Esophagus squamous epithelium (tissue), 5 donors: ENCODE results near the gene HPS3. TPM values are rescaled to one million over a fixed set of nuclear protein-coding genes. Genes with fewer than 3 reads are reported as not detected.

Source experiments
- DNase-seq: peaks from one replicate; lab custom pipeline; 2025; lab: John Stamatoyannopoulos, UW
- H3K27ac ChIP-seq, 4 donors: fragments of 200-600 bp; sonication (generic); one replicate each; pipeline ENCODE4 v1.5.1; 2016 to 2019; ENCODE audit warnings: mild to moderate bottlenecking in 1 of 4
- H3K27me3 ChIP-seq, 4 donors: fragments of 200-600 bp; sonication (generic); 1 replicate in 3 of 4; 2 replicates in 1 of 4; pipeline versions ENCODE4 v1.5.1 to v1.6.0; 2017 to 2021; ENCODE audit warnings: antibody characterized with exemption in 1 of 4
- H3K36me3 ChIP-seq, 3 donors: fragments of 200-600 bp; sonication (generic); one replicate each; pipeline ENCODE4 v1.5.1; 2016 to 2019
- H3K4me1 ChIP-seq, 3 donors: fragments of 200-600 bp; sonication (generic); one replicate each; pipeline ENCODE4 v1.5.1; 2017 to 2019
- H3K4me3 ChIP-seq, 4 donors: fragments of 200-600 bp; sonication (generic); 1 replicate in 3 of 4; 2 replicates in 1 of 4; pipeline ENCODE4 v1.5.1; 2016 to 2019; ENCODE audit warnings: mild to moderate bottlenecking in 2 of 4, moderate library complexity in 1 of 4
- H3K9me3 ChIP-seq, 3 donors: fragments of 200-600 bp; sonication (generic); one replicate each; pipeline ENCODE4 v1.5.1; 2016 to 2019
- POLR2A ChIP-seq, 4 donors: fragments of 450-650 bp; IDR thresholded peaks; one replicate each; pipeline ENCODE4 v1.6.1; 2017; ENCODE audit warnings: antibody characterized with exemption in 4 of 4, mild to moderate bottlenecking in 4 of 4, moderate library complexity in 3 of 4
- WGBS, 2 donors: methylation state at CpG; one replicate each; pipeline ENCODE4 v1.1.5; 2018; 5-methylcytosine and 5-hydroxymethylcytosine counted together
- intact Hi-C: fragments of 100-400 bp; cut with DNase I; formaldehyde crosslinking; loops from one replicate; pipeline ENCODE4 v1.15.0; 2022
- total RNA-seq, 4 donors: library from RNA; depleted of rRNA; stranded (reverse); fragments of >200 nt; gene quantifications; one replicate each; pipeline ENCODE4 v1.1.0, GENCODE V29; 2016
- TF ChIP-seq, protein P1 (sequence below), 6 experiments: fragments of 450-650 bp in 4 of 6; fragments of 200-600 bp in 2 of 6; sonication (generic) in 2 of 6; IDR thresholded peaks; one replicate each; pipeline ENCODE4 v1.5.1; 2016 to 2019; ENCODE audit warnings: antibody characterized with exemption in 6 of 6, mild to moderate bottlenecking in 4 of 6, moderate library complexity in 4 of 6
- donor health status: DM: yes; HTN: yes; CAD: no.

Gene HPS3
- total RNA-seq, 4 donors from 2014 or later, result 4.3 to 11.8 (median 9.7) TPM

DNA sequence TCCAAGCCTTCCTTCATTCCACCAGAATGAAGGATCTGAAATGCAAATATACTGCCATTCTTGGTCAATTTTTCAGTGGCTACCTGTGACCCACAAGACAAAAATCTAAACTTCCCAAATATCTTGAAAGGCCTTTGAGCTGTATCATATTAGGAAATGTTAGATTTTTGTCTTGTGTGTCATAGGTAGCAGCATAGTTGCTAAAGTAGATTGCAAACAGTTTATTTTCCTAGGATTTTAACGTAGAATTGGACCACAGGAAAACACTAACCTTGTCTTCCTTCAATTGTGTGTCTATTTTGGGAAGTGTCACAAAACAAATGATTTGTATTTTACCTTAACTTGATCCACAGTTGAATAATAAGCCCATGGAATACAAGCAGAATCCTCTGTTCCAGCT is 49.8 kb downstream of the HPS3 start:
- intact Hi-C loops, result no loop called here
- WGBS, 2 donors, result 53 to 73% methylated on average over 1 of the region's 1 CpG
- no peak overlapping the region for H3K4me3 ChIP-seq

DNA sequence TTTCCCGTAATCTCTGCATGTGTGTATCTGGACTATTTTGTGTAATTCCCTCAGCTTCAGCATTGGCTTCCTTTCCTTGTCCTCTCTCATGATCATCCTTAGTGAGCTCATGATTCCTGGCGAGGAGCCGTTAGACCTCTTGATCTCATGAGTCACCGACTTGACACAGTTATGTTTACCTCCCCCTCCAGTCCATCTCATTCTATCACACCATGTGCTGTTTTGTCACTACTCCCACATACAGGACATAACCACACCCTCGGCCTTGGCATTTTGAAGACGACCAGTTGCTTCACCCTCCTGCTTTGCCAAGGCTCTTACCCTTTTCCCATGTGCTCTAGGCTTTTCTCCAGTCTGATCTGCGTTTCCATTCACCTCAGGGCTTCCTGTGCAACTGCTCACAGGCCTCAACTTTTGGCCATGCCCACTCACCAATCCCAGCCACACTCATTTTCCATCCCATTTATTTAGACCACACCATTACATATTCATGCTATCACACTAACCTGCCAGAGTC is 50.7 kb downstream of the HPS3 start:
- Histone ChIP-seq H3K4me3 (no peak overlapping the region), H3K4me1 (peaks cover 0 to 20% (median 0%) of the 10 kb centered on the region in 3 donors), H3K9me3 (no peaks in the 10 kb centered on the region), H3K36me3 (peaks cover 0 to 19% (median 0%) of the 10 kb centered on the region in 3 donors), H3K27ac (peak overlapping the region in 3 of 4 donors; percentile 53 to 66 (median 56)), H3K27me3 (no peaks in the 10 kb centered on the region)
- intact Hi-C loops, result no loop called here
- WGBS, 2 donors, result 24 to 46% methylated on average over 7 of the region's 7 CpGs
- no peak for DNase-seq
- no peak for TF ChIP-seq POLR2A (IDR thresholded peaks at IDR 0.05)
- TF ChIP-seq, protein P1, sequence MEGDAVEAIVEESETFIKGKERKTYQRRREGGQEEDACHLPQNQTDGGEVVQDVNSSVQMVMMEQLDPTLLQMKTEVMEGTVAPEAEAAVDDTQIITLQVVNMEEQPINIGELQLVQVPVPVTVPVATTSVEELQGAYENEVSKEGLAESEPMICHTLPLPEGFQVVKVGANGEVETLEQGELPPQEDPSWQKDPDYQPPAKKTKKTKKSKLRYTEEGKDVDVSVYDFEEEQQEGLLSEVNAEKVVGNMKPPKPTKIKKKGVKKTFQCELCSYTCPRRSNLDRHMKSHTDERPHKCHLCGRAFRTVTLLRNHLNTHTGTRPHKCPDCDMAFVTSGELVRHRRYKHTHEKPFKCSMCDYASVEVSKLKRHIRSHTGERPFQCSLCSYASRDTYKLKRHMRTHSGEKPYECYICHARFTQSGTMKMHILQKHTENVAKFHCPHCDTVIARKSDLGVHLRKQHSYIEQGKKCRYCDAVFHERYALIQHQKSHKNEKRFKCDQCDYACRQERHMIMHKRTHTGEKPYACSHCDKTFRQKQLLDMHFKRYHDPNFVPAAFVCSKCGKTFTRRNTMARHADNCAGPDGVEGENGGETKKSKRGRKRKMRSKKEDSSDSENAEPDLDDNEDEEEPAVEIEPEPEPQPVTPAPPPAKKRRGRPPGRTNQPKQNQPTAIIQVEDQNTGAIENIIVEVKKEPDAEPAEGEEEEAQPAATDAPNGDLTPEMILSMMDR (IDR thresholded peaks at IDR 0.05), result no peak

More for the DNA sequence above, 49.8 kb downstream of the HPS3 start:
- no peaks in the 10 kb centered on the region for H3K9me3 ChIP-seq
- H3K27ac ChIP-seq, result peak overlapping the region in 3 of 4 donors; percentile 20 to 66 (median 50)
- DNase-seq, result no peak
- peaks cover 0 to 28% (median 0%) of the 10 kb centered on the region in 3 donors for H3K36me3 ChIP-seq
- peaks cover 0 to 20% (median 0%) of the 10 kb centered on the region in 3 donors for H3K4me1 ChIP-seq
- TF ChIP-seq, protein P1 (IDR thresholded peaks at IDR 0.05), result no peak
- no peak for TF ChIP-seq POLR2A (IDR thresholded peaks at IDR 0.05)
- H3K27me3 ChIP-seq, result no peaks in the 10 kb centered on the region

DNA sequence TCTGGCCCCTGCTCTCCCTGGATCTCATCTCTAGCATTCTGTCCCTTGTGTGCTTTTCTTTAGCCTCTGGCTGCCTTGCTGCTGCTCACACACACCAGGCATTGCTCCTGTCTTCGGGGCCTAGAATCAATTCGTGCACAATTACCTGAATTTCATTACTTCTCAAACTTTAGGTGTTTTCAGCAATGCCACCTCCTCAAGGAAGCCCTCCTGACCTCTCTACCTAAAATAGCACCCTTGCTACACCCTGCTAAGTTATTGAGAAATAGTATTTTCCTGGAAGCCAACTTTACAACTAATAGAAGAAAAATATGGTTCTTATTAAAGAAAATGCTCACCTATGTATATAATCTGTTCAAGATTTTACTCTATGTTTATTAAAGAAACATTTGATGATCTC is 51.7 kb downstream of the HPS3 start:
- H3K27ac ChIP-seq, result peak overlapping the region in 1 of 4 donors; percentile 60
- intact Hi-C loops, result no loop called here
- DNase-seq, result no peak
- TF ChIP-seq POLR2A (IDR thresholded peaks at IDR 0.05), result no peak
- TF ChIP-seq, protein P1 (IDR thresholded peaks at IDR 0.05), result no peak
- no peaks in the 10 kb centered on the region for H3K27me3 ChIP-seq
- no peaks in the 10 kb centered on the region for H3K9me3 ChIP-seq
- peaks cover 0 to 20% (median 0%) of the 10 kb centered on the region in 3 donors for H3K4me1 ChIP-seq
- H3K4me3 ChIP-seq, result no peak overlapping the region
- WGBS, 2 donors, result 96 to 97% methylated on average over 2 of the region's 2 CpGs
- H3K36me3 ChIP-seq, result peaks cover 0 to 9% (median 0%) of the 10 kb centered on the region in 3 donors

DNA sequence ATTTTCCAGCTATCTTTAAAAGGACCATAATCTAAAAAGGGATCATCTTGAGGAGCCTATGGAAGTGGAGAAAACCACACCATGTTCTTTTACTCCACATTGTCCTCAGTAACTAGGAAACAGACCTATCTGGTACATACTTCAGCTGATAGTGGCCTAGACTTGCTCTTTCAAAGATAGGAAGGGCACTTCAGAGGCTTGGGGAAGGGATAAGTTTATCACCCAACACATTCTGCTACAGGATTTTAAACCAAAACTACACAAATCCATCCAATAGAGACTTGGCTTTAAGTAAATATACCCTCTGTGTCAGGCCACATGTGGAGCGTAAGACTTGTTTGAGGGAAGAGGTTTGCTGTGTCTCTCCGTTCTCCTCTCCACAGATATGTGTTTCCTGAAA is 56.8 kb downstream of the HPS3 start:
- H3K4me3 ChIP-seq, result no peak overlapping the region
- DNase-seq, result no peak
- H3K9me3 ChIP-seq, result no peaks in the 10 kb centered on the region
- H3K4me1 ChIP-seq, result no peaks in the 10 kb centered on the region
- intact Hi-C loops, result no loop called here
- TF ChIP-seq, protein P1 (IDR thresholded peaks at IDR 0.05), result no peak
- TF ChIP-seq POLR2A (IDR thresholded peaks at IDR 0.05), result no peak
- H3K27me3 ChIP-seq, result no peaks in the 10 kb centered on the region
- WGBS, 2 donors, result 93 to 94% methylated on average over 2 of the region's 2 CpGs
- H3K36me3 ChIP-seq, result no peaks in the 10 kb centered on the region
- no peak overlapping the region for H3K27ac ChIP-seq

DNA sequence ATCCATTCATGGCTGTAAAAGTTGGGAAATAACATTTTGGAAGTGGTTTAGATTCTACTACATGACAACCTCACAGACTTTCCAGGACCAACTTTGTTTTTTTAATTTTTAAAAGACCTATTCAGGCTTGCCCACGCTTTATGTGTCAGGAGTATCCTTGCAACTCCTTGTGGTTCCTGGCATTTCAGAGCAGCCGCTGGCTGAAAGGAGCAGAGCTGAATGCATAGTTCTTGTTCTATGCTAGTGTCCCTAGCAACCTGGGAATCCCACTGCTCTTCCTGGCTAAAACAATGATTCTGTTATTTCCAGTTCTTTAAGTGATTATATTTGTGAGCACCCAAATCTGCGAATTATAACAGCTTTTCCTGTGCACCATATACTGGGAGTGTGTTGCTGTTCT is 57.3 kb downstream of the HPS3 start:
- no peak for DNase-seq
- TF ChIP-seq, protein P1 (IDR thresholded peaks at IDR 0.05), result no peak
- Histone ChIP-seq H3K9me3 (no peaks in the 10 kb centered on the region), H3K27me3 (no peaks in the 10 kb centered on the region), H3K27ac (no peak overlapping the region), H3K4me1 (no peaks in the 10 kb centered on the region), H3K36me3 (no peaks in the 10 kb centered on the region), H3K4me3 (no peak overlapping the region)
- 92 to 96% methylated on average over 3 of the region's 3 CpGs for WGBS, 2 donors
- intact Hi-C loops, result no loop called here
